ENCODE measurements around the gene BDH1. TPM values are rescaled to one million over a fixed set of nuclear protein-coding genes. Genes with fewer than 3 reads are reported as not detected.

BDH1 gene
- total and polyA plus RNA-seq, 2 of the 8 experiments (the other 6 are each of a cell fraction or from before 2014, with no cell fraction given) = 27.2 to 28.1 TPM

GRCh38 chr3:197591816-197592215 is 36.0 kb upstream of the BDH1 start (continued):
- no peak for TF ChIP-seq CHD7 (IDR thresholded peaks at IDR 0.05; ENCODE audit: insufficient replicate concordance, low read length)
